HCT116 (cell line): Measurements from ENCODE around the gene GOLGA1. TPM values are rescaled to one million over a fixed set of nuclear protein-coding genes. Genes with fewer than 3 reads are reported as not detected.
"Not testable (repeated sequence)": the region's sequence is repeated elsewhere in the genome, so short reads cannot be mapped to it uniquely, and the experiment has no call there.

ENCODE experiments used
- ATAC-seq: fragments of 200-7000 bp; cut with Tn5 transposase; 2 replicates; pipeline ENCODE4 v1.9.1; 2020; ENCODE audit warnings: mild to moderate bottlenecking, moderate library complexity
- BruUV-seq: library from RNA; stranded (reverse); fragments of 400-500 nt; replicated peaks from 2 replicates; lab custom pipeline; 2021; lab: Mats Ljungman, UMichigan
- CTCF ChIA-PET: fragments of 300-600 bp; sonication (Branson Sonifier 250); formaldehyde crosslinking; loops from one replicate; lab custom pipeline; 2021; ENCODE audit warnings: antibody characterized with exemption; lab: Charles Lee
- POLR2A ChIA-PET: fragments of 300-600, 350-600 bp; sonication (Branson Sonifier 250); formaldehyde crosslinking; loops from one replicate; lab custom pipeline; 2021; ENCODE audit warnings: antibody characterized with exemption; lab: Charles Lee
- RAD21 ChIA-PET, 2 experiments: fragments of 300-600 bp; sonication (Branson Sonifier 250); formaldehyde crosslinking; loops; one replicate each; lab custom pipeline; 2023; ENCODE audit warnings: low total read pairs in 2 of 2; ENCODE audit not compliant: uncharacterized antibody in 2 of 2, unreplicated experiment in 2 of 2, low non-redundant PET in 1 of 2; lab: Charles Lee
- DNase-seq: peaks from one replicate; pipeline ENCODE4 v3.0.0-alpha.2; 2010; ENCODE audit warnings: low read depth, low spot score
- H2AFZ ChIP-seq: fragments of 200-600 bp; shearing (Covaris generic), sonication (generic); 2 replicates; pipeline ENCODE4 v1.6.1; 2017; ENCODE audit warnings: low read depth, mixed run types, mixed read lengths, antibody characterized with exemption, low read length; ENCODE audit not compliant: poor library complexity, severe bottlenecking
- H3K27ac ChIP-seq: 2 replicates; pipeline ENCODE4 v1.5.1; 2012; ENCODE audit warnings: low read depth, low read length
- H3K27me3 ChIP-seq: fragments of 200-600 bp; sonication (generic); 2 replicates; pipeline ENCODE4 v1.6.1; 2016; ENCODE audit warnings: mixed run types, low read length, mixed read lengths; ENCODE audit not compliant: insufficient read depth
- H3K36me3 ChIP-seq, 2 experiments: fragments of 200-500 bp in 1 of 2; fragments of 200-600 bp in 1 of 2; sonication (Bioruptor generic) in 1 of 2; sonication (generic) in 1 of 2; 2 replicates each; pipeline versions ENCODE4 v1.5.1 to v1.6.1; 2014 to 2016; ENCODE audit warnings: low read length in 2 of 2, inconsistent platforms in 1 of 2, mixed read lengths in 1 of 2, mixed run types in 1 of 2; ENCODE audit not compliant: insufficient read depth in 2 of 2, control insufficient read depth in 1 of 2
- H3K4me1 ChIP-seq, 2 experiments: fragments of 200-600 bp in 1 of 2; sonication (generic) in 1 of 2; 2 replicates each; pipeline versions ENCODE4 v1.5.1 to v1.6.1; 2012 to 2017; ENCODE audit warnings: low read length in 2 of 2, inconsistent platforms in 1 of 2, mild to moderate bottlenecking in 1 of 2, mixed read lengths in 1 of 2, mixed run types in 1 of 2, moderate library complexity in 1 of 2; ENCODE audit not compliant: insufficient read depth in 2 of 2, control insufficient read depth in 1 of 2
- H3K4me2 ChIP-seq: fragments of 200-600 bp; sonication (generic); 2 replicates; pipeline ENCODE4 v1.6.1; 2017; ENCODE audit warnings: mixed run types, low read length, mixed read lengths
- H3K4me3 ChIP-seq, 2 experiments: fragments of 200-600 bp in 1 of 2; sonication (generic) in 1 of 2; replicated peaks in 1 of 2; 2 replicates each; pipeline ENCODE4 v1.5.1; 2011 to 2016; ENCODE audit warnings: low read length in 2 of 2, control low read depth in 1 of 2, low read depth in 1 of 2, mild to moderate bottlenecking in 1 of 2, mixed read lengths in 1 of 2, mixed run types in 1 of 2
- H3K79me2 ChIP-seq: fragments of 200-600 bp; sonication (generic); 2 replicates; pipeline ENCODE4 v1.6.1; 2017; ENCODE audit warnings: mild to moderate bottlenecking, mixed run types, low read length, moderate library complexity, mixed read lengths; ENCODE audit not compliant: insufficient read depth
- H3K9ac ChIP-seq: fragments of 200-600 bp; sonication (generic); 2 replicates; pipeline ENCODE4 v1.6.1; 2016; ENCODE audit warnings: low read length, mixed read lengths
- H3K9me2 ChIP-seq: fragments of 200-600 bp; sonication (generic), shearing (Covaris generic); 2 replicates; pipeline ENCODE4 v1.6.1; 2017; ENCODE audit warnings: mixed run types, mild to moderate bottlenecking, moderate library complexity; ENCODE audit not compliant: insufficient read depth
- H3K9me3 ChIP-seq, 2 experiments: fragments of 200-500 bp in 1 of 2; fragments of 200-600 bp in 1 of 2; sonication (Bioruptor generic) in 1 of 2; sonication (generic) in 1 of 2; 2 replicates each; pipeline ENCODE4 v1.6.1; 2014 to 2017; ENCODE audit warnings: low read length in 2 of 2, mixed read lengths in 2 of 2, inconsistent platforms in 1 of 2, low read depth in 1 of 2, mild to moderate bottlenecking in 1 of 2, mixed run types in 1 of 2, moderate library complexity in 1 of 2; ENCODE audit not compliant: control insufficient read depth in 1 of 2, insufficient read depth in 1 of 2
- H4K20me1 ChIP-seq: fragments of 200-600 bp; sonication (generic), shearing (Covaris generic); 2 replicates; pipeline ENCODE4 v1.6.1; 2017; ENCODE audit warnings: mixed run types, mild to moderate bottlenecking, moderate library complexity; ENCODE audit not compliant: insufficient read depth
- ATF3 ChIP-seq: IDR thresholded peaks from 2 replicates; pipeline ENCODE4 v1.6.1; 2012
- CBX3 ChIP-seq: IDR thresholded peaks from 2 replicates; pipeline ENCODE4 v1.6.1; 2012; ENCODE audit warnings: low read depth
- CEBPB ChIP-seq: IDR thresholded peaks from 2 replicates; pipeline ENCODE4 v1.6.1; 2012; ENCODE audit warnings: low read depth
- EGR1 ChIP-seq: IDR thresholded peaks from 2 replicates; pipeline ENCODE4 v1.6.1; 2012; ENCODE audit warnings: low read depth
- ELF1 ChIP-seq: IDR thresholded peaks from 2 replicates; pipeline ENCODE4 v1.6.1; 2012; ENCODE audit warnings: low read depth, borderline replicate concordance
- EZH2 ChIP-seq: fragments of 200-600 bp; sonication (generic); IDR thresholded peaks from 2 replicates; pipeline ENCODE4 v1.6.1; 2017; ENCODE audit warnings: antibody characterized with exemption, mixed run types
- POLR2AphosphoS5 ChIP-seq: IDR thresholded peaks from 2 replicates; pipeline ENCODE4 v1.6.1; 2011; ENCODE audit warnings: mild to moderate bottlenecking, low read depth, low read length, moderate library complexity
- REST ChIP-seq: IDR thresholded peaks from 2 replicates; pipeline ENCODE4 v1.6.1; 2012; ENCODE audit warnings: low read depth
- SP1 ChIP-seq: IDR thresholded peaks from 2 replicates; pipeline ENCODE4 v1.6.1; 2012; ENCODE audit warnings: low read depth
- SRF ChIP-seq: IDR thresholded peaks from 2 replicates; pipeline ENCODE4 v1.6.1; 2012; ENCODE audit warnings: low read depth
- TCF7L2 ChIP-seq: IDR thresholded peaks from 2 replicates; pipeline ENCODE4 v1.7.0; 2011; ENCODE audit warnings: borderline replicate concordance, inconsistent platforms; ENCODE audit not compliant: insufficient read depth, insufficient read length; ENCODE audit errors: extremely low read depth
- intact Hi-C: fragments of 100-400 bp; cut with micrococcal nuclease; formaldehyde crosslinking; loops from 2 replicates; pipeline ENCODE4 v1.10.0; 2022
- total RNA-seq: library from RNA; stranded (reverse); gene quantifications from one replicate; pipeline ENCODE4 v1.2.1, GENCODE V29; 2021; ENCODE audit not compliant: unreplicated experiment

GOLGA1 gene
- total RNA-seq, 1 experiment from 2014 or later, result 13.1 TPM

- Histone ChIP-seq H3K27ac (no peak overlapping the region), H3K27me3 (no peaks in the 10 kb centered on the region), H2AFZ (no peak overlapping the region), H3K9ac (no peak overlapping the region)
- TF ChIP-seq EZH2, result no peak
- TF ChIP-seq SRF, result no peak
- no peak for TF ChIP-seq POLR2AphosphoS5
- TF ChIP-seq SP1, result no peak
- no peak for TF ChIP-seq TCF7L2
- no peak for TF ChIP-seq CEBPB
- TF ChIP-seq REST, result no peak
- no peak for TF ChIP-seq ELF1
- TF ChIP-seq CBX3, result no peak
- no peak for TF ChIP-seq ATF3
- no peak for TF ChIP-seq EGR1
- TF ChIP-seq, all 23 proteins: peak for 0
- ChIA-PET CTCF (no interaction called here), RAD21 (no interaction called here), POLR2A (no interaction called here)
- Histone ChIP-seq H3K4me2 (no peak overlapping the region), H3K9me2 (no peaks in the 10 kb centered on the region), H3K4me3 (no peak overlapping the region), H3K9me3 (no peaks in the 10 kb centered on the region), H4K20me1 (no peaks in the 10 kb centered on the region), H3K36me3 (no peaks in the 10 kb centered on the region), H3K4me1 (no peaks in the 10 kb centered on the region), H3K79me2 (no peaks in the 10 kb centered on the region)
- no peak for DNase-seq
- BruUV-seq, result no TSS peak
- intact Hi-C loops, result no loop called here
- no peak for ATAC-seq
These were observed 19.5 kb upstream of the GOLGA1 start for GRCh38 chr9:124960409-124960752.

GRCh38 chr9:124959671-124960408 lies 19.0 kb upstream of the GOLGA1 start:
- H3K4me2 ChIP-seq, H3K4me1 ChIP-seq, H3K4me3 ChIP-seq, H3K9me3 ChIP-seq, ATAC-seq, H3K79me2 ChIP-seq, H3K36me3 ChIP-seq, H3K27ac ChIP-seq, H3K9ac ChIP-seq, H3K9me2 ChIP-seq, POLR2A ChIA-PET, H2AFZ ChIP-seq, CTCF ChIA-PET, H3K27me3 ChIP-seq, intact Hi-C loops, BruUV-seq, H4K20me1 ChIP-seq, DNase-seq: not testable (repeated sequence)
- RAD21 ChIA-PET, result interaction anchor here in 1 of 2 experiments (0.6 kb wide), 1 partner anchor 171 kb away, joined by 3 read pairs; no protein-coding TSS in a partner anchor
